NCI-H2107 treated with DMSO at 0.1 percent for 48 hours (cell line): ENCODE results near the gene MCOLN2.
A peak's percentile ranks its signal among the peaks of the same experiment; 100 is the strongest.
"Not testable (repeated sequence)": the region's sequence is repeated elsewhere in the genome, so short reads cannot be mapped to it uniquely, and the experiment has no call there.

ENCODE experiments used
- DNase-seq: peaks from one replicate; lab custom pipeline; 2025; ENCODE audit not compliant: unreplicated experiment; lab: John Stamatoyannopoulos, UW

The MCOLN2 gene

DNA sequence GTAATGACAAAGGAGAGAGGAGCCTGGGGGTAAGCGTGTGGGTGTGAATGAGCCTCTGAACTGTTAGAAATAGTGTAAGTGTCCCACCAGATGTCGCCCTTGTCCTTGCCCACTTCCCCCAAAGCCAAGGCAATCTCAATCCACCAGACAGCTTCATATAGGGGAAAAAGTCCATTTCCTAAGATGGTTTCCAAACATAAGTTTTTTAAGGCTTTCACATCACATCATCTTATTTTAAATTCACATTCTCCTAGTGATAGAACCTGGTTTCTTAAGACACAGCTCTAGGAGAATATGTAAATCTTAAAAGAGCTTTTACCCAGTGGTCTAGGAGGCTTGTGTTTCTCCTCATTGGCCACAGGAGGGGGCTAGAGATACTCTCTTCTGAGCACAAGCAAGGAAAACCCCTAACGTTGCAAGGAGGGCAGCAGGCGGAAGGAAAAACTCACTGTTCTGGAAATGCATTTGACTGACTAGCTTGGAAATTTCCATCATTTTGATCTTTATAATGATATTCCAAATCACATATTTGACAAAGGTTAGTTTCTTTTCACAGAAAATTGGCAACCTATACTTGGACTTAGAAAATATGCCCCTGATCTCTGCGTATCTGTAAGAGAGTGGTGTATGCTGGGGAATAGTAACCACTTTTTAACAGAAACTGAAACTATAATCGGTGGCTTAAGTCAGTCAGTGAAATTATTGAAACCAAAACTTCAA, 52.0 kb downstream of the MCOLN2 start:
- peak; percentile 99 for DNase-seq

DNA sequence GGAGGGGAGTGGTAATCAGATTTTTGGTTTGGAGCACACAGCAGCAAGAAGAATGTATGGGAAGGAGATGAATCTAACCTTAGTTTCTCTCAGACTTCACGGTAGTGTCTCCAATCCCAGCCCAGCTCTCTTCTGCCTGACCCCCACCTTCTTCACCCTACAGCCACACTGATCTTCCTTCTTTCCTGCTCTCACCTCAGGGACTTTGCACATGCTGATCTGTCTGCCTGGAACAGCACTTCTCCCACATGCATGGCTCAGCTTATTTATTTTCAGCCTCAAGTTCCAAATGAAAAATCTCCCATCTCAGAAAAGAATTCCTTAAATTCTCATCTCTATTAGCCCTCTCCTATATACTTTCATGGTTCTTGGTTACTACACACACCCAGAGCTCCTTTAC, 55.1 kb downstream of the MCOLN2 start:
- no peak for DNase-seq

DNA sequence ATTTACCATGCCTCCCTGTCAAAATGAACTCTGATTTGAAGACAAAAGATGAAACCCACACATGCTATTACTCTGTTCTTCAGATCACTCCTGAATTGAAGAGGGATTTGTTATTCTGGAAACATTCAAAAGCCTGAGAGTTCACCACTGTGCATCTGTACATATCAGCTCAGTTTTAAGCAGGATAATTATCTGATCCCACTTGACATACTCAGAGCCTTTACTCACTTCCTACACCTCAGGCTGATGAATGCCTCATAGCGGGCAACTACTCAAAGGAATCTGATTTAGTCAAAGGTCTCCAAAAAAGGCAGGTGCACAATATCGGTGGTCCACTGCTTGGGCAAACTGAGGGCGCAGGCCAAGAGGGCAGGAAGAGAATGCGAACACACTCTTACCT, 56.4 kb downstream of the MCOLN2 start:
- DNase-seq = no peak

DNA sequence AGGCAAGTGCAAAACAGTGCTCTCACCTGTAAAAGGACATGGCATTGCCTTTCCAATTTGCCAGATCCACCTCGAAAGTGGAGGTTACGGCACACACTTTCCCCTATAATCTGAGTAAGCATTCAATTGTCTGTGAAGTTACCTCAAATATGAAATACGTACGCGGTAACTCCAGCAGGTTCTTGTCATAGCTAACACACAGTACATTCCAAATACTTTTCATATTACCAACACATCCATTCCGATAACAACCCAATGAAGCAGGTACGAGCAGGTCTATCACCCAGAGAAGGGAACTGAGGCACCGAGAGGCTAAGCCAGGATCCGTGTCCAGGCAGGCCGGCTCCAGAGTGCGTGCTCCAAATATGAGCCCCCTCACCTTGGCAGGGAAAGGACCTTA, 57.2 kb downstream of the MCOLN2 start:
- DNase-seq = no peak

DNA sequence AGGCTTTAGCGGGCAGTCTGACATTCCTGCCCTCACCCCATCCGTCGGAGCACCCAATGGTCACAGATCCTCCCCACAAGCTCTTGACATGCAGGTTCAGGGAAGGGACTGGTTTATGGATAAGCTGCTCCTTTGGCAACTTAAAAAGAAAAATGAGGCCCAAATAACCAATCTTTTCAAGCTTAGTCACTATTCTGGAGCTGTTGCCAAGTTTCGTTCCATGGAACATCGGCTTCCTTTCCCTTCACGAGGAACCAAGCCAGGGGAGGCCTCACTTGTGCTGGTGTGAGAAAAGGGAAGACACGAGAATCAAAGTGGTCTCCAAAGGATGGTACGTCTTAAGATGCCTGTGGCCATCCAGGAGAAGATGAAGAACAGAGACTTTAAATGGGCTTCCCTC, 57.8 kb downstream of the MCOLN2 start:
- no peak for DNase-seq

DNA sequence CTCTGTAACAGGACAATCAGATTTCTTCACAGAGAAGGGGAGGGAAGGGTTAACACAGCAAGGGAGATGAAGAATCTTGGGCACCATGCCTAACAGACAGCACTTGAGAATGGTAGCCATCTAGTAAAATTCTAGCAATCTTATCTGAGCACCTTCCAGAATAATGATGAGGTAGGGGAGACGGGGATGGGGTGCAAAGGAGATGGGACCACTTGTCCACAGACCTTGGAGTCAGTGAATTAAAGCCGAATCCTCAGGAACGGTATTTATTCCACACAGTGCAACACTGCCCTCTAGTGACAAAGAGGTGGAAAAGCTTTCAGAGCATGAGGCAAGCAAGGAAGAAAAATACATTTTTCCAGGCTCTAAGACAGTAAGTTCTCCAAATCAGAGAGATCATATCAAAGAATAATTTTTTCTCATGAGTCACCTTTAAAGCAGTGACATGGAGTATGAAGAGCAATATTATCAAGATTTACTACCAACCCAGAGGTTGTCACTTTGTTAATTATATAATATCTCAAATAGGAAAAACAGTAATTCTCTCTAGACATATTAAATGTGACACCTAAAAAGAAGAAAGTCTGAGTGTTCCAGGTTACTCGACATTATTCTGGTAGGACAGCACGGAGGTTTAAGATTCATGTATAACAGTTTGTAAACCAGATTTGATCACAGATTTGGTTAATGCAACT, 60.6 kb downstream of the MCOLN2 start:
- peak; percentile 54 for DNase-seq

DNA sequence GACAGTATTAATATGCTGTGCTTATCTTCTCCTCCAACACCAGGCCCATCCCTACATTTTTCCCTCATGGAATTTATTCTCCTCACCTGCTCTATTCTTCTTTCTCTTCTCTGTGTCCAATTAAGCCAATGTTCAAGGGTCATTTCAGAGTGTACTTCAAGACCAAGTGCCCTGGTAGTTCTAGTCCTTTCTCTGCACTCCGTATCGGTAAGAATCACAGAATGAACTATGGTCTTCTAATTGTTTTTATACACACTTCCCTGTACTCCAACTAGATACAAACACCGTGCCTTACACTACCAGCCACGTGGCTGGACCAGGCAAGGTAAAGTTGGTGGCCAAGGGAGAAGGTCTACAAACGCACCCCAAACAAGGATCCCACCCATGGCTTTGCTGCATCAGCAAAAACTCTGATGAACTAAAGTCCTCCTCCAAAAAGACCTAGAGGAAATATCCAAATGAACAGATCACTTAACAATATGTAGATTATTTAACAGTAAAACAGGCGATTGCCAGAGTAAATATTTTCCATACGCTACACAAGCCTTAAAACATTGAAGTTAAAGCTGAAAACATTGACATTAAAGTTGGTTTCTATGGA, 63.8 kb downstream of the MCOLN2 start:
- DNase-seq = no peak

DNA sequence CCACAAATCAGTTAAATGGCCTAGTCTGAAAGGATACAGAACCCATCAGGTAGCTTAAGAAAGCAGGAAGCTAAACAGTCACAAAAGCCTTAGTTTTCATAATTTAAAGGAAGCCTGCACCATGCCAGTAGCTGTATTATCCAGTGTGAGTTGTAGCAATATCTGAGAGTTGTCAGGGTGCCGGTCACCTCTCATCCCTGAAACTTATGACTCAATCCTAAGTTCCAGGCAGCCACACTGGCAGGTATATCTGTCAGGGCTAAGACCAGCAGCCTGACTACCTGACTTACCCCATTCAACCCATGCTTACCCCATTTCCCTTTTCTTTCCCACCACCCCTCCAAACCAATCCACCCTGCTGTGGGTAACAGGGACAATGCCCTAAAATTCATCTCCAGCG, 66.1 kb downstream of the MCOLN2 start:
- no peak for DNase-seq

DNA sequence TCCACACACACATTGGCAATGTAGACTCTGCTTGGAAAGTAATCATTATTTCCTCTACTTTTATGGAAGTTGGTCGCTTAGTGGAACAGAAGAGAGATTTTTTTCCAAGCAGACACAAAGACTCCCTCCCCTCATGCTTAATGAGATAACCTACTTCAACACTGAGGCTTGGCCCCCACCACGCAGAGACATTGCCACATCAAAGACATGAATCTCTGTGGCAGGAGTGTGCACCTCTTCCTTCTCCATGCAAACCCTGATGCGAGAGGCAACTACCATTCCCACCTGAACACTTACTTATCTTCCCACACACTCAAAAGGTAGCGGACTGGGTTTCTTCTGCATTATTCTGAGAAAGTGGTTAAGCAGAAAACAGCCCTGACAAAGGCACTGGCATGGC, 66.6 kb downstream of the MCOLN2 start:
- DNase-seq = no peak

DNA sequence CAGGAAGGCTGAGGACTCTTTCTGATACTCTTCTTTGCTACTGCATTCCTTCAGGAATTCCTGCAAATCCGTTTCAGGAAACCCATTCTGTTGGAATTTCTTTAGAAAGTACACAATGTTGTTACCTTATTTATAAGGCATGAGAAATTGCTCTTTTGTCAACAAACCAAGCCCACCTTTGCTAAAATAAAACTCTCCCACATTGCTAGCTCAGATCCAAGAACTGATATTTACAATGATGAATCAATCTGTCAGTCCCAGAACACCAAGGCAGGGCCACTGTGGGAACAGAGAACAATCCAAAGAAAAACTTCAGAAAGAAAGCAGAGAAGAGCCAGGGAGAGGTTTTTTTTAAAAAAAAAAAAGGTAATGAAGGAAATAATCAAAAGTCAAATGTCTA, 67.3 kb downstream of the MCOLN2 start:
- DNase-seq = no peak

DNA sequence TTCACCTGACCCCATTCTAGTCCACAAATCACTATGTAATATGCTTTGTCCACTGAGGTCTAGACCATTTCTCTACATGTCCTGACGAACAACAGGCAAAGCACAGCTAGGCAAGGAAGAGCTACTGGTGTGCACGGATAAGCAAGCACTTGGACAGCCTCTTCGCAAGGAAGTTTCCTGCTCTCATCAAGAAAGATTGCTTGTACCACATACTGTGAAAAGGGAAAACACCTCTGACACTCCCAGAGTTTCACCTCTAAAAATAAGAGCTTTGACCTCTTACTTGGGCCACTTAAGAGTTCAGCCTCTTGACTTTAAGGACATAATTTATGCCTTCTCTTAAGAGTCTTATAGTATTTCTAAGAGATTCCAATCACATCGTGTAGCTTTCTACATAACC, 67.9 kb downstream of the MCOLN2 start:
- DNase-seq = no peak

DNA sequence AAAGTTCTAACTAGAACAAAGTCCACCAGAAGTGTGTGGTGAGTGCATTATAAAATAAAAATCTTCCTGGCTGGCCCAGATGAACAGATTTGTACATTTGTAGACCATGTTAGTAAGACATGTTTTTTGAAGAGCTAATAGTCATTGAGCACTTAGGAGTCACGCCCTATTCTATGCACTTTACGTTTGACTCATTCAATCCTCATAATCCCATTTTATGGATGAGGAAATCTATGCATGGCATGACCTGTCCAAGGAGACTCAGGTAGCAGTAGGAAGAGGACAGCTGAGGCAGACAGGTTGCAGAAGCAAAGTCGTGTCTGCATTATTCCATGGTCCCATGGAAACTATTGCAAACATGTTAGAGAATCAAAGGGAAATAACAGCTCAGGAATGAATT, 73.6 kb downstream of the MCOLN2 start:
- no peak for DNase-seq

DNA sequence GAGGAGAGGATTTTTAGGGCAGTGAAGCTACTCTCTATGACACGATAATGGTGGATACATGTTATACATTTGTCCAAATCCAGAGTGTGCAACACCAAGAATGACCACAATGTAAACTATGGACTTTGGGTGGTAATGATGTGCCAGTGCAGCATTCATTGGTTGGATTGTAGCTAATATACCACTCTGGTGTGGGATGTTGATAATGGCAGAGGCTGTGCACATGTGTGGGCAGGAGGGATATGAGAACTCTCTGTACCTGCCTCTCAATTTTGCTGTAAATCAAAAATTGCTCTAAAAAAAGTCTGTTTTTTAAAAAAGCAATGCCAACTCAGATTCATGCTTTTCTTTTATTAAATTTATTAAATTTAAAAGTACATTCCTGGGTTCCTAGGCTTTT, 76.8 kb downstream of the MCOLN2 start:
- no peak for DNase-seq

DNA sequence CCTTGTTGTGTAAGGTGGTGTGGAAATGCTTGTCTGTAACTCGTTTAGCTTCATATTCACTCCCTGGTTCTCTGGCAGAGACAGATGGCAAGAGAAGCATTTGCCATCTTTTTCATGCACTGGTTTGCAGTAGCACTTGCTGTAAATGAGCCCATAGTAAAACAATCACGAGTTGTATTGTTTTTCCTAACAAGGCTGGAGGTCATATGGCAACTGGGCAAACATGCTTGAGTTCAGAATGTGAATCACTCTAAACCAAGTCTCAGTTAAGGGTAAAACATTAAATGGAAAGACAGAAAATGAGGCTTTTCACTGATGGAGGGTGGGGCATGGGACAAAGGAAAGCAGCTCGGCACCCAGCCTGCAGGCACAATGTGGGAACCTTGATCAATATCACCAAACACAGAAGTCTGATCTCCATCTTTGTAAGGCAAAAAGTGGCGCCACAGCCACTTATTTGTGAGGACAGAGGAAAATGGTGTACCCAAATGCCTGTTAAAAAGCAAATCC, 77.4 kb downstream of the MCOLN2 start:
- no peak for DNase-seq

DNA sequence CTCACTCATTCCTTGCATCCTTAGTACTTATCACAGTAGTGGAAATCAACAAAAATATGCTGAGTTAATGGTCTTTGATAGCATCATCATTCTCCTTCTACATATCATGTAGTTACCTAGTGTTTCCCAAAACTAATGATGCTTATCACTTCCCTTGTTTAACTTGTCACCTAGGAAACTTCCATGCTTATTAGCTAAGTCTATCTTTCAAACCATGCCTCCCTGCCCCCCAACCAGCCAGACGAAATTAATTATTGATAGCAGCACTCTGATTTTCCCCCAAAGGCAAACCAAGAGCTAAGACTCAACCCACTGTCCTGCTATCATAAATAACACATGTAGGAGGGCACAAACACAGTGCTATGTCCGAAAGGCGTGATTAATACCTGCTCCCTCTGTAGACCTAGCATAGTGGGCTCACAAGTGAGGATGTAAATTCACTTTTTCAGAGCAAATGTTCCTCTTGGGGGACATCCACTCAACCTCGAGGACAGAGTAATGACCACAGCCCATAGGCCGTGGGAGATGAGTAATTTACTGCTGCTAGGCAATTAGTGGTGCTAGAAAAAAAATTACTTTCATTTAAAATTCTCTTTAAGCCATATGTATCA, 78.1 kb downstream of the MCOLN2 start:
- DNase-seq = no peak

DNA sequence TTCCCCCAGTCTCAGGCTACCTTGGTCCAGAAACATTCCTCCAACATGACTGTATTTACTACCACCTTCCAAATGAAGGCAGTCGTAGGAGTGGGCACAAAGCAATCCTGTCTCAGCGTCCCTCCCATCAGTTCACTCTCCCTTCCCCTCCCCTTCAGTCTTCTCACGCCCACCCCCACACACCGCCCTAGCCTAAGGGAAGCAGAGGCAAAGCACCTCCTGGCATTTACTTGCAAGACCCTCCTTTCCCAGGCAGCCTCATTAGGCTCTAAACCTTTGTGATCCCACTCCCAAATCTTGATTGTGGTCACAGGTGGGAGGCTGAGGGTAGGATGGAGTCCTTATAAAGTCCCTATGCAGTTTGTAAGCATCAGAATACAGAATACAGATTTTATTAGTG, 80.0 kb downstream of the MCOLN2 start:
- no peak for DNase-seq

DNA sequence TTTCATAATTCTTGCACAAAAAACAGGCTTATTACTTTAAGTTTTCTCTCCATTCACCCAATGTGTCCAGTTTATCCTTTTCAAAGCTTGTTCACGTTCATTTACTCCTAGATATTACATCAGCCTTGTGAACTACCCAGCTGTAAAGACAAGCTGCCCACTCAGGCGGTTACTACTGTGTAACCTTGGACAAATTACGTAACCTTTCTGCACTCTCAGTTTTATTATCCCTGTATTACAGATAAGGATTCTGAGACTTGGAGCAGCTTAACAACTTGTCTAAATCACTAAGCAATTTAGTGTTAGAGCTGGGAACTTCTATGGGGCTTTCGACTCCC, 83.4 kb downstream of the MCOLN2 start:
- no peak for DNase-seq

DNA sequence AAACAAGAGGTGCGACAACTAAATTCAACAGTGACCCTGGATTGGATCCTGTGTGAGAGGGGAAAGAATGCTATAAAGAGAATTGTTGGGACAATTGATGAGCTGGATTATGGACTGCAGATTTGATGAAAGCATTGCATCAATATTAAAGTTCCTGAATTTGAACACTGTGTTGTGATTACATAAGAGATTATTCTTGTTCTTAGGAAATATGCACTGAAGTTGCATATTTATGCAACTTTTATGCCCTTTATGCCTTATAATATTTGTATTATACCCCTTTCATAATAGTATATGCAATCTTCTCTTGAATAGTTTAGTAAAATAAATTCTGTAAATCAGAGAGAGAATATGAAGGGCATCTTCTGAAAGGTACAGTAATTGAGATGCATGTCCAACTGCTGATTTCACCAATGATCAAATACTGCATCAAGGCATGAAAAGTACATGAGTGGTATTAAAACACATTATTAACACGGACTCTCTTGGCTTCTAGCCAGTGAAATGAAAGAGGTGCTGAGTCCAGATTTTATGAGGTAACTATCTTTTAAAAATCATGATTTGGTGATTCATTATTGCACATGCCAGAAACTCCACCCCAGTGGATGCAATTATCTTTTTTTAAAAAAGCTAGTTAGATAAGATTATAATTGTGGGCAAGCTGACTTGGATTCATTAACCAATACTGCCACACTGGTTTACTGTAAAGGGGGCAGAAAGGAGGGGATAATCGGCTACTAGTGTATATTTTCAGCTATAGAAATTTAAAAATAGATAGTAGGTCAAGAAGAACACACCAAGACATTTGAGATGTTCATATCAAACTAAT, 84.0 kb downstream of the MCOLN2 start:
- no peak for DNase-seq

DNA sequence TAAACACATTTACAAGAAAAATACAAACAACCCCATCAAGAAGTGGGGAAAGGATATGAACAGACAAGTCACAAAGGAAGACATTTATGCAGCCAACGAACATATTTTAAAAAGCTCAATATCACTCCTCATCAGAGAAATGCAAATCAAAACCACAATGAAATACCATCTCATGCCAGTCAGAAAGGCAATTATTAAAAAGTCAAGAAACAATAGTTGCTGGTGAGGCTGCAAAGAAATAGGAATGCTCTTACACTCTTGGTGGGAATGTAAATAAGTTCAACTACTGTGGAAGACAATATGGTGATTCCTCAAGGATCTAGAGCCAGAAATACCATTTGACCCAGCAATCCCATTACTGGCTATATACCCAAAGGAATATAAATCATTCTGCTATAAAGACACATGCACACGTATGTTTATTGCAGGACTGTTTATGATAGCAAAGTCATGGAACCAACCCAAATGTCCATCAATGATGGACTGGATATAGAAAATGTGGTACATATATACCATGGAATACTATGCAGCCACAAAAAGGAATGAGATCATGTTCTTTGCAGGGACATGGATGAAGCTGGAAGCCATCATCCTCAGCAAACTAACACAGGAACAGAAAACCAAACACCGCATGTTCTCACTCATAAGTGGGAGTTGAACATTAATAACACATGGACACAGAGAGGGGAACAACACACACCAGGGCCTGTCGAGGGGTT, 88.0 kb downstream of the MCOLN2 start:
- DNase-seq = not testable (repeated sequence)

DNA sequence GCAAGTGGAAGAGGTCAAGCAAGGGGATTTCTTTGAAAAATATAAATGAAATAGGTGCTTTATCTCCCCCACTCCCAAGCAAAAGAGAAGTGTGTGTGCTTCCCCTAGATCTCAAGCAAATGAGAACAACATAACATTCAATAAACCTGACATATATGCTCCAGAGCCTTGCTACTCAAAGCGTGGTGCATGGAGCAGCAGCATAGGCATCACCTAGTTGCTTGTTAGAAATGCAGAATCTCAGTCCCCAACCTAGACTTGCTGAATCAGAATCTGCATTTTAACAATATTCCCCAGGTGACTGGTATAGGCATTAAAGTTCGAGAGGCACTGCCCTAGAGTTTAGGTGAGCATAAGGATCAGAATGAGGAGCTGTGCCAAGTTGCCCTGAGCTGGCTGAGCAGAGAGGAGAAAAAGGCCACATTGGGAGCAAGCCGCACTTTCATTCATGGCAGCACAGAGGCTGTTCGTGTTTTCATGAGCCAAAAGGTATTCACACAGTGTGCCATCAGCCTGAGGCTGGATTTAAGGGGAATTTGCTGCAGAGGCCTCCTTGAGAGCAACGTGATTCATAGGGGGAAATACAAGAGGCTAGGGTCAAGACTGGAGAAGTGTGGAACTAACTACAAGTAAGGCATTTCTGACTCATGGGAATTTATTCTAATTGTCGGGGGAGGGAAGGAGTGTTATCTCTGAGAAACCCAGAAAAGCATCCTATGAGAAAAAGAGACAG, 89.7 kb downstream of the MCOLN2 start:
- no peak for DNase-seq
